GM20000 (cell line): ENCODE measurements around the gene CDON.

ENCODE experiments used
- DNase-seq: peaks from one replicate; pipeline ENCODE4 v3.0.0; 2012; ENCODE audit warnings: low spot score
- TF ChIP-seq, protein P1 (sequence below): IDR thresholded peaks from 2 replicates; pipeline ENCODE4 v1.5.1; 2012; ENCODE audit warnings: mild to moderate bottlenecking, control low read depth; ENCODE audit errors: extremely low read depth, missing control alignments

The CDON gene

DNA sequence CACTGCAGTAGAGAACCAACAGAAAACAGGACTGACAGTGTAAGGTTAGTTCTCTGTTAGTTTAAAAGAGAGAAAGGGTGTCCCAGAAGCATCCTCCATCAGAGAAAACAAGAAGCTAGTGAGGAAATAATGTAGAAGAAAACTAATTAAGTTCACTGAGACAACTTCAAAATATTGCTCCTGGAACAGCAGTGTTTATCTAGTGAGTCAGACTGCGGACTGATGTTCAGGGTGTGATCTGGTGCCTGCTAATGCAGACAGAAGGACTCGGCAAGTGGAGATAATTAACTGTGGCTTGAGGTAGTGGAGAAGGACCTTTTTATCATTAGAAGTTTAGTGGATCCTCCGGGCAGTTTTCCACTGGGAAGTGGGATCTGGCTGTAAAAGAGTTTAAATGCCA, 55.4 kb downstream of the CDON start:
- DNase-seq: no peak
- TF ChIP-seq, protein P1, sequence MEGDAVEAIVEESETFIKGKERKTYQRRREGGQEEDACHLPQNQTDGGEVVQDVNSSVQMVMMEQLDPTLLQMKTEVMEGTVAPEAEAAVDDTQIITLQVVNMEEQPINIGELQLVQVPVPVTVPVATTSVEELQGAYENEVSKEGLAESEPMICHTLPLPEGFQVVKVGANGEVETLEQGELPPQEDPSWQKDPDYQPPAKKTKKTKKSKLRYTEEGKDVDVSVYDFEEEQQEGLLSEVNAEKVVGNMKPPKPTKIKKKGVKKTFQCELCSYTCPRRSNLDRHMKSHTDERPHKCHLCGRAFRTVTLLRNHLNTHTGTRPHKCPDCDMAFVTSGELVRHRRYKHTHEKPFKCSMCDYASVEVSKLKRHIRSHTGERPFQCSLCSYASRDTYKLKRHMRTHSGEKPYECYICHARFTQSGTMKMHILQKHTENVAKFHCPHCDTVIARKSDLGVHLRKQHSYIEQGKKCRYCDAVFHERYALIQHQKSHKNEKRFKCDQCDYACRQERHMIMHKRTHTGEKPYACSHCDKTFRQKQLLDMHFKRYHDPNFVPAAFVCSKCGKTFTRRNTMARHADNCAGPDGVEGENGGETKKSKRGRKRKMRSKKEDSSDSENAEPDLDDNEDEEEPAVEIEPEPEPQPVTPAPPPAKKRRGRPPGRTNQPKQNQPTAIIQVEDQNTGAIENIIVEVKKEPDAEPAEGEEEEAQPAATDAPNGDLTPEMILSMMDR: no peak

DNA sequence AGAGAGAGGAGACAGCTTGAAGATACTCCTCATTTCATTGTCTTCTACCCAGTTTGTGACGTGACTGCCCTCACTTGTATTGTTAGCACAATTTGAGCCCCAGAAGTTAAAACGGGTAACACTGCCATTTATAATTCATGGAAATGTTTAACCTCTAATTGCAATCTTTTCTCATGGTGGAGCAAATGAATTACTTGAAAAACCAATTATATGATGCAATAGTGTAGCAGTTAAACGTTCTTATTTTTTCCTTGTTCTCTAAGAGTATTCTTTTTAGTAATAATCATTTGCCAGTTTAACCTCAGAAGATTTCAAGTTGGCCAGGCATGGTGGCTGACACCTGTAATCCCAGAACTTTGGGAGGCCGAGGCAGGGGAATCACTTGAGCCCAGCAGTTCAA, 56.6 kb downstream of the CDON start:
- DNase-seq: no peak
- TF ChIP-seq, protein P1: no peak

DNA sequence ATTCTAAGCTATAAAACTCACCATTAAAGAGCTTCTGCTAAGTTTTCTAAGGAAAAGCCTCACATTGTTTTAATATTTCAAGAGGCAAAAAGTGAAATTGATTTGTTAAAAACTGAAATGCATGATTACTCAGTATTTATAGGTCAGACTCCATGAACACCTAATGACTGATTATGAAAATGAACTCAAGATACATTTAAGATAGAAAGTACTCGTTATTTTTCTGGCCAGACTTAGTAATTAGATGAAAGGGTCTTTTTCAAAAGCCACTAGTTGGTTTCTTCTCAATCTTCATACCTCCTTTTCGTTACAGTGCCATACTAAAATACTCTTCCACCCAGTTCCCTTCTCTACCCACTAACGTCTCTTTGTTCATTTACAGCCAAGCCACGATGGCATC, 60.5 kb downstream of the CDON start:
- TF ChIP-seq, protein P1: no peak
- DNase-seq: no peak

DNA sequence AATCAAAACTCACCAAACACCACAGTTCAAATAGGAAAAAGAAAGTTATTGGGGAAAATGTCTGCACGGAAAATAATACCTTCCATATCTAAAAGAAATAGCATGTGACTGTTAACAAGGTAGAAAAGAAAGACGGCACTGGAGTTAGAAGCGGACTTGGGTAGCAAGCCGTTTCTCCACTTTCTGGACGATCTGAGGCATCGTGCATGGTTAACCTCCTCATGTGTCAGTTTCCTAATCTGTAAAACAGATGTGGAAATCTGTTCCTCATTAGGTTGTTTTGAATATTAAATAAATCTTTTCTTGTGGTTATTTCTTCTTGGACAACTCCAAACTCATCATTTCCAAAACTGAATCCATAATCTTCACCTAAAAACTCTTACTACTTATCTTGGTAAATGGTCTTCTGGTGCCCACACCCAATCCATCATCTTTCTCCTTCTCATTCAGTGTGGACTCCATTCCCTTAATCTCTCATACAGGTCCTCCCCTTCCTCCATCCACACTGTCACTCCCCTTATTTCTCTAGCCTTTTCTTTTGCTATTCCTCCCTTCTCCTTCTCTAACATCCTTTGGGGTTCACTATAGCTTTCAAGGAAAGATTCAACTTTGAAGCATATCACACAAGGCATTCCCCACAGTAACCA, 63.3 kb downstream of the CDON start:
- TF ChIP-seq, protein P1: no peak
- no peak for DNase-seq

DNA sequence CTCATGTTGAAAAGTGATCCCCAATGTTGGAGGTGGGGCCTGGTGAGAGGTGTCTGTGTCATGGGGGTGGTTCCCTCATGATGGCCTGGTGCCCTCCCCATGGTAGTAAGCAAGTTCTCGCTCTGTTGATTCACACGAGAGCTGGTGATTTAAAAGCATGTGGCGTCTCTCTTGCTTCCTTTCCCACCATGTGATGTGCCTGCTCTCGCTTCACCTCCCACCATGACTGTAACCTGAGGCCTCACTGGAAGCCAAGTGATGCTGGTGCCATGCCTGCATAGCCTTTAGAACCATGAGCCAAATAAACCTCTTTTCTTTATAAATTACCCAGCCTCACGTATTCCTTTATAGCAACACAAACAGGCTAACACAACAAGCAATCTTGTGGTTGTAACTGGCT, 64.4 kb downstream of the CDON start:
- no peak for DNase-seq
- TF ChIP-seq, protein P1: no peak

DNA sequence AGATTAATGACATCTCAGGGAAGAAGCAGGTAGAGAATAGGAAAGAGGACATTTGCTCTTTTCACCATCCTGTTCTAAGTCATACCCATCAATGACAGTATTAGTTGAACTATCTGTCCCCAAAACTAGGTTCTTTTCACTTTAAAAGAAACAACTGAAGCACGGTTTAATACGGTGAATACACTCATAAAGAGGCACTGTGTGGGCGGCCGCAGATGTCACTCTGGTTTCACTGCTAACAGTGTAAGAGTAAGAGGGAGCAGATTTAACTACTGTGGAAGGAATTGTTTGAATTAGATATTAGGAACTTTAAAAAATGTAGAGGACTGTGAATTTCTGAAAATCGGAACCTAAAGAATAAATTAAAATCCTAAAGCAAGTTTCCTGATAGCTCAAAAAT, 67.4 kb downstream of the CDON start:
- DNase-seq: peak; percentile 46
- TF ChIP-seq, protein P1: no peak

DNA sequence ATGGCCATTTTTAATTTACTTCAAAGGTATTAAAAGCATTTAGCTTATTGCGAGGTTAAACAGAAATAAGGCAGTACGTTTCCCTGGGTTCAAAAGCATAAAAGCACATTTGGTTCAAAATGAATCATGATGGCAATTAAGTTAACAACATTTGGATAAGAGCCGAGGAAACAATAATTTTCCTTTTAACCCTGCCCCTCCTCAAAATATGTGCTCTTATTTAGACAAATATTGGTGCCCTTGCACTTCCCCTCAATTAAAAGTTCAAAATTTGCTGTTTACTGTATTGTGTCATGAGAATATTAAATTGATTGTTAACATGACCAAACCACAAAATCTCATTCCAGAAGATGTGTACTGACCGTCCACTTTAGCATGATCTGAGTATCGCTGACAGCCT, 68.2 kb downstream of the CDON start:
- TF ChIP-seq, protein P1: no peak
- no peak for DNase-seq
